GM23338 (cell line): ENCODE data around the gene FILIP1L. TPM values are rescaled to one million over a fixed set of nuclear protein-coding genes. Genes with fewer than 3 reads are reported as not detected.

ENCODE experiments used
- ATAC-seq: fragments of 200-7000 bp; cut with Tn5 transposase; 3 replicates; pipeline ENCODE4 v1.9.1; 2020
- DNase-seq: peaks from one replicate; pipeline ENCODE4 v3.0.0-alpha.2; 2015; ENCODE audit warnings: low spot score
- H2AFZ ChIP-seq: fragments of 200-600 bp; sonication (generic); 2 replicates; pipeline ENCODE4 v1.8.0; 2016; ENCODE audit warnings: antibody characterized with exemption, mild to moderate bottlenecking, moderate library complexity
- H3F3A ChIP-seq: fragments of 200-600 bp; sonication (generic); replicated peaks from 2 replicates; pipeline ENCODE4 v1.8.0; 2017; ENCODE audit warnings: antibody characterized with exemption, mixed run types, low read depth
- H3K27ac ChIP-seq: fragments of 200-600 bp; sonication (generic); 2 replicates; pipeline ENCODE4 v1.6.1; 2016; ENCODE audit warnings: low read depth
- H3K27me3 ChIP-seq: fragments of 200-600 bp; sonication (generic); 2 replicates; pipeline ENCODE4 v1.8.0; 2016; ENCODE audit warnings: mild to moderate bottlenecking, mixed run types, moderate library complexity; ENCODE audit not compliant: insufficient read depth
- H3K36me3 ChIP-seq: fragments of 200-600 bp; sonication (generic); 2 replicates; pipeline ENCODE4 v1.8.0; 2016; ENCODE audit warnings: mild to moderate bottlenecking; ENCODE audit not compliant: insufficient read depth
- H3K4me1 ChIP-seq: fragments of 200-600 bp; sonication (generic); 2 replicates; pipeline ENCODE4 v1.8.0; 2016; ENCODE audit warnings: mild to moderate bottlenecking, moderate library complexity; ENCODE audit not compliant: insufficient read depth
- H3K4me2 ChIP-seq: fragments of 200-600 bp; sonication (generic); 2 replicates; pipeline ENCODE4 v1.7.1; 2017; ENCODE audit warnings: mixed run types
- H3K4me3 ChIP-seq: fragments of 200-600 bp; sonication (generic); 2 replicates; pipeline ENCODE4 v1.6.1; 2016; ENCODE audit warnings: mixed run types
- H3K79me2 ChIP-seq: fragments of 200-600 bp; sonication (generic); replicated peaks from 2 replicates; pipeline ENCODE4 v1.8.0; 2017; ENCODE audit warnings: mild to moderate bottlenecking; ENCODE audit not compliant: insufficient read depth
- H3K9me2 ChIP-seq: fragments of 200-600 bp; sonication (generic); 2 replicates; pipeline ENCODE4 v1.8.0; 2017; ENCODE audit not compliant: insufficient read depth
- H4K20me1 ChIP-seq: fragments of 200-600 bp; sonication (generic); replicated peaks from 2 replicates; pipeline ENCODE4 v1.8.0; 2017; ENCODE audit warnings: mild to moderate bottlenecking; ENCODE audit not compliant: insufficient read depth
- H3K27ac Mint-ChIP-seq: 2 replicates; pipeline ENCODE4 v1.8.0; 2020; ENCODE audit warnings: inconsistent platforms, mild to moderate bottlenecking, moderate library complexity, mixed read lengths
- H3K27me3 Mint-ChIP-seq: 3 replicates; pipeline ENCODE4 v1.8.0; 2022; ENCODE audit warnings: low read depth, mild to moderate bottlenecking, moderate library complexity, mixed read lengths, inconsistent platforms; ENCODE audit not compliant: insufficient read depth, poor library complexity
- H3K36me3 Mint-ChIP-seq: 3 replicates; pipeline ENCODE4 v1.8.0; 2021; ENCODE audit warnings: low read depth, mild to moderate bottlenecking, inconsistent platforms, moderate library complexity, mixed read lengths
- H3K4me1 Mint-ChIP-seq: 3 replicates; pipeline ENCODE4 v1.8.0; 2020; ENCODE audit warnings: mild to moderate bottlenecking, inconsistent platforms, mixed read lengths
- H3K4me3 Mint-ChIP-seq: 3 replicates; pipeline ENCODE4 v1.8.0; 2021; ENCODE audit warnings: moderate library complexity, mild to moderate bottlenecking, inconsistent platforms, mixed read lengths
- H3K9me3 Mint-ChIP-seq: 3 replicates; pipeline ENCODE4 v1.8.0; 2020; ENCODE audit warnings: moderate library complexity, mild to moderate bottlenecking, inconsistent platforms, mixed read lengths
- CREB1 ChIP-seq: fragments of 250-450 bp; sonication (Bioruptor Pico); IDR thresholded peaks from 2 replicates; pipeline ENCODE4 v1.5.0; 2020; ENCODE audit warnings: low read depth, mild to moderate bottlenecking, moderate library complexity
- ETS1 ChIP-seq: IDR thresholded peaks from 2 replicates; pipeline ENCODE4 v1.6.1; 2016; ENCODE audit warnings: antibody characterized with exemption
- EZH2 ChIP-seq: fragments of 200-600 bp; sonication (generic); IDR thresholded peaks from one replicate; pipeline ENCODE4 v1.8.0; 2017; ENCODE audit warnings: antibody characterized with exemption, mild to moderate bottlenecking, low read depth; ENCODE audit not compliant: unreplicated experiment
- JUNB ChIP-seq: IDR thresholded peaks from one replicate; pipeline ENCODE4 v1.6.1; 2016; ENCODE audit warnings: antibody characterized with exemption; ENCODE audit not compliant: unreplicated experiment
- NANOG ChIP-seq: IDR thresholded peaks from 2 replicates; pipeline ENCODE4 v1.6.1; 2016; ENCODE audit warnings: antibody characterized with exemption, borderline replicate concordance
- ZNF462 ChIP-seq: fragments of 250-450 bp; sonication (Bioruptor Pico); IDR thresholded peaks from 2 replicates; pipeline ENCODE4 v1.5.0; 2020; ENCODE audit warnings: mild to moderate bottlenecking, moderate library complexity
- polyA plus RNA-seq: library from polyadenylated mRNA; unstranded; fragments of >200 nt; fragmentation: Nextera tagmentation; extraction: Ambion mirVana; gene quantifications from 2 replicates; pipeline ENCODE4 v1.2.1, GENCODE V29; 2016
- total RNA-seq: library from RNA; depleted of rRNA; stranded (reverse); fragments of >200 nt; shearing (Covaris generic); gene quantifications from 2 replicates; pipeline ENCODE4 v1.2.3, GENCODE V29; 2014

The FILIP1L gene
- total and polyA plus RNA-seq, 2 experiments from 2014 or later: 1.6 TPM; not detected in 1

GRCh38 chr3:100106531-100107141, 7.7 kb downstream of the FILIP1L start (continued):
- TF ChIP-seq ZNF462: no peak
- TF ChIP-seq ETS1: no peak

GRCh38 chr3:100106094-100106493, 8.2 kb downstream of the FILIP1L start:
- H3K36me3 ChIP-seq: no peaks in the 10 kb centered on the region
- Mint-ChIP-seq H3K4me3 (no peak overlapping the region), H3K4me1 (peaks cover 34% of the 10 kb centered on the region; the same call in 2 of the 3 replicates), H3K27me3 (no peaks in the 10 kb centered on the region), H3K27ac (peak overlapping the region; percentile 77; the same call in 1 of the 2 replicates), H3K9me3 (no peaks in the 10 kb centered on the region), H3K36me3 (no peaks in the 10 kb centered on the region; the same call in 2 of the 3 replicates)
- no peaks in the 10 kb centered on the region for H3K27me3 ChIP-seq
- H3K79me2 ChIP-seq: no peaks in the 10 kb centered on the region
- H3K4me2 ChIP-seq: no peak overlapping the region
- no peak overlapping the region for H2AFZ ChIP-seq
- no peak overlapping the region for H3K27ac ChIP-seq
- no peaks in the 10 kb centered on the region for H3F3A ChIP-seq
- DNase-seq (no peak), ATAC-seq (no peak)
- H3K4me1 ChIP-seq: 0 out of 2 replicates have a peak, but pooled peaks cover 7% of the 10 kb centered on the region
- H3K9me2 ChIP-seq: no peaks in the 10 kb centered on the region
- H3K4me3 ChIP-seq: no peak overlapping the region
- no peaks in the 10 kb centered on the region for H4K20me1 ChIP-seq
- no peak for TF ChIP-seq ZNF462
- no peak for TF ChIP-seq JUNB
- TF ChIP-seq EZH2: no peak
- no peak for TF ChIP-seq NANOG
- no peak for TF ChIP-seq CREB1 (CRISPR knock-in tag)
